Stimulated activated effector memory CD8-positive, alpha-beta T cell treated with anti-CD3 and anti-CD28 coated beads, Interleukin-12 subunit alpha, Interleukin-12 subunit beta, amount 100 ng/mL, for 72 hours (primary cell): Measurements from ENCODE around the gene COPRS.
"Not testable (repeated sequence)": the region's sequence is repeated elsewhere in the genome, so short reads cannot be mapped to it uniquely, and the experiment has no call there.

Experiments used
- ATAC-seq: fragments of 150-1000 bp; cut with Tn5 transposase; 2 replicates; pipeline ENCODE4 v1.10.0; 2021
- DNase-seq, 2 donors: peaks; one replicate each; pipeline ENCODE4 v3.0.0; 2021 to 2022; ENCODE audit warnings: low spot score in 2 of 2
- H3K27ac Mint-ChIP-seq: one replicate; pipeline ENCODE4 v1.8.0; 2022; ENCODE audit warnings: mild to moderate bottlenecking, mixed read lengths
- H3K36me3 Mint-ChIP-seq: one replicate; pipeline ENCODE4 v1.8.0; 2022; ENCODE audit warnings: mild to moderate bottlenecking, mixed read lengths
- H3K4me1 Mint-ChIP-seq: one replicate; pipeline ENCODE4 v1.8.0; 2022; ENCODE audit warnings: mixed read lengths
- H3K4me3 Mint-ChIP-seq: one replicate; pipeline ENCODE4 v1.8.0; 2022; ENCODE audit warnings: mild to moderate bottlenecking, mixed read lengths
- H3K9me3 Mint-ChIP-seq: one replicate; pipeline ENCODE4 v1.8.0; 2022; ENCODE audit warnings: mixed read lengths

COPRS gene

DNA sequence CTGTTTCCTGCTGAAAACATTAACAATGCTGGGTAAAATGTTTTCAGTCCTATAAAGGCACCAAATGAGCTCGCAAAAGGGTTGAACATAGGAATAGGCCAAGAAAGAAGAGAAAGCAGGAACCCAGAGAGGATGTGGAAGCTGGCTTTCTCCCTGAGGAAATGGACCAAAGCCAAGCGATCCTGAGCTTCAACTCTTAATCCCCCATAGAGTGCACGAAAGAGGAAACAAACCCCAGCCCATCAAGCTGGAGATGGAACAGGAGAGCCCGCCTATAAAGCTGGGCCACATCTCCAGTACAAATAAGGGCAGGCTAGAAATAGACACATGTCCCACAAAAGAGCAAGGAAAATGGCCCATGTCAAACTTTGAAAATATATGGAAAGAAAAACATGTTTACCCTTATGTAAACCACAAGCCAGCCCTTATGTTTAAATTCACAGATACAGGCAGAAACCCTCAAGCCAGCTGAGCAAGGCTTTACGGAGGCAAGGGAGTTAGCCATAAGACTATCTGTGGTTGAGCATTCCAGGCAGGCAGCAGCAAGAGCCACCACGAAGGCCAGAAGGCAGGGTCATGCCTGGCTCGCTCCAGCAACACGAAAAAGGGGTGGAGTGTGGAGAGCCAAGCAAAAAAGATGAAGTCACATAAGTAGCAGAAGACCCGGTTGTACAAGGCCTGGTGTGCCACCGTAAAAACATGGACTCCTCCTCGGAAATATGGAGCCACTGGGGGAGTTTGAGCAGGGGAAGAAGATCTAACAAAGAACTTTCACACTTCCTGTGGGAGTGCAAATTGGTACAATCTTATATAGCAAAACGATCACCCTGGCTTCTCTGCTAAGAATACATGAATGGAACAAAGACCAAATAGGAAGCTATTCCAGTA lies 27.8 kb downstream of the COPRS start:
- no peak overlapping the region for H3K27ac Mint-ChIP-seq

GRCh38 chr17:31829649-31830048 lies 29.4 kb downstream of the COPRS start:
- Mint-ChIP-seq H3K9me3 (no peaks in the 10 kb centered on the region), H3K4me1 (peaks cover 6% of the 10 kb centered on the region), H3K4me3 (no peak overlapping the region), H3K36me3 (no peaks in the 10 kb centered on the region), H3K27ac (no peak overlapping the region)
- ATAC-seq = no peak
- DNase-seq = no peak

More for the DNA sequence above, 27.8 kb downstream of the COPRS start:
- ATAC-seq (no peak), DNase-seq (no peak)
- Mint-ChIP-seq H3K36me3 (no peaks in the 10 kb centered on the region), H3K4me3 (no peak overlapping the region), H3K9me3 (no peaks in the 10 kb centered on the region), H3K4me1 (peaks cover 7% of the 10 kb centered on the region)

GRCh38 chr17:31828955-31829354 lies 30.1 kb downstream of the COPRS start:
- not testable (repeated sequence) for H3K27ac Mint-ChIP-seq, ATAC-seq, H3K4me3 Mint-ChIP-seq, H3K9me3 Mint-ChIP-seq, DNase-seq, H3K36me3 Mint-ChIP-seq, H3K4me1 Mint-ChIP-seq

GRCh38 chr17:31825961-31826691 lies 32.9 kb downstream of the COPRS start:
- Mint-ChIP-seq H3K4me3 (no peak overlapping the region), H3K36me3 (no peaks in the 10 kb centered on the region), H3K9me3 (no peaks in the 10 kb centered on the region), H3K27ac (no peak overlapping the region), H3K4me1 (no peaks in the 10 kb centered on the region)
- DNase-seq (no peak), ATAC-seq (no peak)

DNA sequence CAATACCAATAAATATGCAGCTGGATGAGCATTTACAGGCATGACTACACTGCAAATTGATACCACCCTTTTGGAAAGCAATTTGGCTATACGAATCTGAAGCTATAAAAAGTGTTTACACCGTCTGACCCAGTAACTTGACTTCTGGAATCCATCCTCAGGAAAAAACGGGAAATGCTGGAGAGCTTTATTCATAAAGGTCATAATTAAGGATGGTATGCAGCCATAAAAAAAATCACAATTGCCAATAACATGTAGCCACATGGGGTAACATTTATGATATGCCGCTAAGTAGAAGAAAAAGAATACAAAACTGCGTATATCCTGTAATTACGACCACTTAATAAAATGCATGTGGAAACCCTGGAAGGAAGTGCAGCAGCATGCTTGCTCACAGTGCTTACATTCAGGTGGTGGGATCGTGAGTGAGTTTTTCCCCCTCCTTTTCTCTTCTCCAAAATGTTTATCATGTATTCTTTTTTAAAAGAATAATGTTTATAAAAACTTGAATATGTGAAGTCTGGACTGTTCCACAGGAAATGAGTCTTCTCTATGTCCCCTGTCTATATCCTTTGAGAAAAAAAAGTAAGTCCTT lies 34.2 kb downstream of the COPRS start:
- ATAC-seq (no peak), DNase-seq (no peak)
- no peaks in the 10 kb centered on the region for H3K4me1 Mint-ChIP-seq
- H3K27ac Mint-ChIP-seq = no peak overlapping the region
- no peak overlapping the region for H3K4me3 Mint-ChIP-seq
- no peaks in the 10 kb centered on the region for H3K9me3 Mint-ChIP-seq
- H3K36me3 Mint-ChIP-seq = no peaks in the 10 kb centered on the region

DNA sequence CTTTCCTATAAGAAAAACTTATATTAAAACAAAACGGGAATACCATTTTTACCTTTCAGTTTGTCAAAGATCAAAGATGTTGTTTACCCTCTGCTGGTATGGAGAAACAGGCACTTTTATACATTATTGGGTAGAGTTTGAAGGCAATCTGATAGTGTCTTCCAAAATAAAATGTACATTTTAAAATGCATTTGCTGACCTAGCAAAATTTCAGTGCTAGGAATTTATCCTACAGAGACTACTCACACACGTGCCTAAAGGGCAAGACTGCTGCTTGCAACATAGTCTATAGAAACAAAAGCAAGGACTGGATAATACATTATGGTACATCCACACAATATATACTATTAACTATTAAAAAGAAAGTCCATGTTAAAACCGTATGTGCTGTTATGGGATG lies 36.0 kb downstream of the COPRS start:
- no peaks in the 10 kb centered on the region for H3K4me1 Mint-ChIP-seq
- DNase-seq (no peak), ATAC-seq (no peak)
- no peaks in the 10 kb centered on the region for H3K36me3 Mint-ChIP-seq
- no peak overlapping the region for H3K4me3 Mint-ChIP-seq
- no peak overlapping the region for H3K27ac Mint-ChIP-seq
- H3K9me3 Mint-ChIP-seq = no peaks in the 10 kb centered on the region

DNA sequence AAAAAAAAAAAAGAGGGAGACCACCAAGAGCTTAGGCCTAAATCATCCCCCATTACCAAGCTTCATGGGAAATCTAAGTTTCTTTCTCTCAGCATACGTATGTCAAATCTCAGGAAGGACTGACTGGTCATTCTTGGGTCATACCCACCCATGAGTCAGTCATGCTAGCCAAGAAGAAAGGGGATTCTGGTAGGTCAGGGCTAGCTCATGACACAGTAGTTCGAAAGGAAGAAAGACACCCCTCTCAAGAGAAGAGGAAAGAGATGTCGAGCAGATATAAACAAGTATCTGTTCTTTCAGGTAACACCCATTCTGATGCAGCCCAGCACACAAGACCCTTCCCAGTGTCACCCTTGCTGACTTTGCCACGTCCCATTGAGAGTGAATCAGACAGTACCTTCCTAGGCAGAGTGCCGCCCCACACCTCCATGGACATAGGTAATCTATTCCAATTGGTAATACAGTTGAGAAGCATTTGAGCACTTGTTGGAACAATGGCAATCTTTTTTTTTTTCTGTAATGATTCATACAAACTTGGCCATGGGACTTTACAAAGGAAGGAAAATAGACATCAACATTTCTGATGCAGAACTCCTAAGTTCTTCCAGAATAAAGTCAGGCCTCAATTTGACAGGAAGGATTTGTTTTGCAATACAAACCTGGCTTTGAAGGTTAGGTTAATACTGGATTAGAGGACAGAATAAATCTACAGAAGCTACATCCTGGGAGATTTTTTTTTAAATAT lies 38.2 kb downstream of the COPRS start:
- DNase-seq = no peak

DNA sequence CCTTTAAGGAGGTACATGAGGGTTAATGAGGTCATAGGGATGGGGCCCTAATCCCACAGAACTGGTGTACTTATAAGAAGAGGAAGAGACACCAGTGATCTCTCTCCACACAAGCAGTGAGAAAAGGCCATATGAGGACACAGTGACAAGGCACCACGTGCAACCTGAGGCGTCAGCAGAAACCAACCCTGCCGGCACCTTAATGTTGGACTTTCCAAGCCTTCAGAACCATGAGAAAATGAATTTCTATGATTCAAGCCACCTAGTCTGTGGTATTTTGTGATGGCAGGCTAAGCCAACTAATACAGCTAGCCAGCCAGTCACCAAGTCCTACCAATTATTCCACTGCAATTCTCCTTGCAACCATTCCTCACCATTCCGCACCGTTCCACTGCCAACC lies 39.5 kb downstream of the COPRS start:
- no peak for ATAC-seq
- H3K4me1 Mint-ChIP-seq = no peaks in the 10 kb centered on the region
- H3K36me3 Mint-ChIP-seq = no peaks in the 10 kb centered on the region

More for the DNA sequence above, 38.2 kb downstream of the COPRS start:
- Mint-ChIP-seq H3K27ac (no peak overlapping the region), H3K36me3 (no peaks in the 10 kb centered on the region), H3K4me3 (no peak overlapping the region), H3K9me3 (no peaks in the 10 kb centered on the region), H3K4me1 (no peaks in the 10 kb centered on the region)
- no peak for ATAC-seq

DNA sequence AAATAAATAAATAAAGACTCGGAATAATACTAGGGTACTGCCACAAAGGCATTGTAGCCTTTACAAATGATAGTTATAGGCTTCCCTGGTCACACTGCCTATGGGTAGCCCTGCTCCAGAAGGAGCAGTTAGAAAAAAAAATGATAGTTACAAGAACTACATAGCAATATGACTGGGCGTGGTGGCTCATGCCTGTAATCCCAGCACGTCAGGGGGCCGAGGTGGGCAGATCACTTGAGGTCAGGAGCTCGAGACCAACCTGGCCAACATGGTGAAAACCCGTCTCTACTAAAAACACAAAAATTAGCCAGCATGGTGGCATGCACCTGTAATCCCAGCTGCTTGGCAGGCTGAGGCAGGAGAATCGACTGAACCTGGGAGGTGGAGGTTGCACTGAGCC lies 40.2 kb downstream of the COPRS start:
- ATAC-seq, H3K27ac Mint-ChIP-seq, H3K36me3 Mint-ChIP-seq, H3K9me3 Mint-ChIP-seq, H3K4me1 Mint-ChIP-seq, DNase-seq, H3K4me3 Mint-ChIP-seq: not testable (repeated sequence)

More for the DNA sequence above, 39.5 kb downstream of the COPRS start:
- no peak for DNase-seq
- H3K27ac Mint-ChIP-seq = no peak overlapping the region
- H3K4me3 Mint-ChIP-seq = no peak overlapping the region
- no peaks in the 10 kb centered on the region for H3K9me3 Mint-ChIP-seq

DNA sequence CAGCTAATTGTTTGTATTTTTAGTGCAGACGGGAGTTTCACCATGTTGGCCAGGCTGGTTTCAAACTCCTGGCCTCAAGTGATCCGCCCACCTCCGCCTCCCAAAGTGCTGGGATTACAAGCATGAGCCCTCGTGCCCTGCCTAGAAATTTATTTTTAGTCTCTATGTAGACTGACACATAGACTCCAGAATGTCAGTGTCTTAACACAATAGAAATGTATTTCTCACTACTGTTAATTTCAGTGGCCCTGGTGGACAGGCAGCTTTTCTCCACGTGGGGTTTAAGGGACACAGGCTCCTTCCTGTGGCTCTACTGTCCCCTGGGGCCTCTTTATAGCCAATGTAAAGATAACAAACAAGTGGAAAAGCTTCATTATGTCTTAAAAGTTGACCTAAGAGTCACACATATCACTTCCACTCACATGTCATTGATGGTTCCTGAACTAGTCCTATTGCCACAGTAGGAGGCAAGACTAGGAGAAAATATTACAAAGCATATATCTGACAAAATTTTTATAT lies 43.8 kb downstream of the COPRS start:
- H3K36me3 Mint-ChIP-seq = no peaks in the 10 kb centered on the region
- H3K27ac Mint-ChIP-seq = no peak overlapping the region
- no peaks in the 10 kb centered on the region for H3K9me3 Mint-ChIP-seq
- DNase-seq (no peak), ATAC-seq (no peak)
- no peaks in the 10 kb centered on the region for H3K4me1 Mint-ChIP-seq
- no peak overlapping the region for H3K4me3 Mint-ChIP-seq

- no peaks in the 10 kb centered on the region for H3K4me1 Mint-ChIP-seq
- ATAC-seq = no peak
Measured at GRCh38 chr17:31811101-31811500, 47.9 kb downstream of the COPRS start.

GRCh38 chr17:31809876-31810275 lies 49.2 kb downstream of the COPRS start:
- not testable (repeated sequence) for H3K27ac Mint-ChIP-seq, H3K9me3 Mint-ChIP-seq, H3K4me3 Mint-ChIP-seq, DNase-seq, ATAC-seq, H3K36me3 Mint-ChIP-seq, H3K4me1 Mint-ChIP-seq

More at GRCh38 chr17:31811101-31811500, 47.9 kb downstream of the COPRS start:
- Mint-ChIP-seq H3K4me3 (no peak overlapping the region), H3K36me3 (no peaks in the 10 kb centered on the region), H3K9me3 (no peaks in the 10 kb centered on the region), H3K27ac (no peak overlapping the region)
- no peak for DNase-seq

GRCh38 chr17:31808521-31809050 lies 50.5 kb downstream of the COPRS start:
- no peaks in the 10 kb centered on the region for H3K36me3 Mint-ChIP-seq
- H3K9me3 Mint-ChIP-seq = no peaks in the 10 kb centered on the region
- no peaks in the 10 kb centered on the region for H3K4me1 Mint-ChIP-seq
- DNase-seq (no peak), ATAC-seq (no peak)
- no peak overlapping the region for H3K27ac Mint-ChIP-seq
- H3K4me3 Mint-ChIP-seq = no peak overlapping the region

DNA sequence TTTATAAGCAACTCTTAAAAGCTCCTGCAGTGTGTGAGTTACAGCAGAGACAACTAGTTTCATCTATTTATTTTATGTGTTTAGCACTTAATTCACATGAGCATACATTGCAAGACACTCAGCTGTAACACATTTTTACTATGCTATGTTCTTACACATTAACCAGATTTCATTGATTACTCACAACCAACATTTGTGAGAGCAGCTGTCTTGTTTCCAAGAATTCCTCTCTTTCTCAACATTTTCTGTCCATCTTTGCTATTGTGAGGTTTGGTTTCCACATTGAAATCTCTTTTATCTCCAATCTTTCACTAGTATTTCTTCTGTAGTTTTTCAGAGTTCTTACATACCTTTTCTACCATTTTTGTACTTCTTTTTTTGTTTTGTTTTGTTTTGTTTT lies 51.2 kb downstream of the COPRS start:
- ATAC-seq (no peak), DNase-seq (no peak)
- no peaks in the 10 kb centered on the region for H3K36me3 Mint-ChIP-seq
- no peak overlapping the region for H3K27ac Mint-ChIP-seq
- no peak overlapping the region for H3K4me3 Mint-ChIP-seq
- no peaks in the 10 kb centered on the region for H3K9me3 Mint-ChIP-seq
- no peaks in the 10 kb centered on the region for H3K4me1 Mint-ChIP-seq

DNA sequence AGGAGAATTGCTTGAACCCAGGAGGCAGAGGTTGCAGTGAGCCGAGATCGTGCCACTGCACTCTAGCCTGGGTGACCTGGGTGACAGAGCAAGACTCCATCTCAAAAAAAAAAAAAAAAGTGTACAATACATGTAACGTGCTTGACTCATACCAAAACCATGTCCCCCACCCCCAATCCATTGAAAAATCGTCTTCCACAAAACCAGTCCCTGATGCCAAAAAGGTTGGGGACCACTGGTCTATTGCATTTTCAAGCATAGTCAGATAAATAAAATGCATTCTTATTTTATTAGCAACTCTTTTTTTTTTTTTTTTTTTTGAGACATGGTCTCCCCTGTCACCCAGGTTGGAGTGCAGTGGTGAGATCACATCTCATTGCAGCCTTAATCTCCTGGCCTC lies 52.1 kb downstream of the COPRS start:
- no peaks in the 10 kb centered on the region for H3K4me1 Mint-ChIP-seq
- no peak overlapping the region for H3K27ac Mint-ChIP-seq
- H3K9me3 Mint-ChIP-seq = no peaks in the 10 kb centered on the region
- ATAC-seq = no peak
- DNase-seq = no peak
- H3K4me3 Mint-ChIP-seq = no peak overlapping the region
- H3K36me3 Mint-ChIP-seq = no peaks in the 10 kb centered on the region
